ENCODE results near the gene DAAM1. TPM values are rescaled to one million over a fixed set of nuclear protein-coding genes. Genes with fewer than 3 reads are reported as not detected.

Gene DAAM1
- total RNA-seq, 1 donor: 18.5 TPM

DNA sequence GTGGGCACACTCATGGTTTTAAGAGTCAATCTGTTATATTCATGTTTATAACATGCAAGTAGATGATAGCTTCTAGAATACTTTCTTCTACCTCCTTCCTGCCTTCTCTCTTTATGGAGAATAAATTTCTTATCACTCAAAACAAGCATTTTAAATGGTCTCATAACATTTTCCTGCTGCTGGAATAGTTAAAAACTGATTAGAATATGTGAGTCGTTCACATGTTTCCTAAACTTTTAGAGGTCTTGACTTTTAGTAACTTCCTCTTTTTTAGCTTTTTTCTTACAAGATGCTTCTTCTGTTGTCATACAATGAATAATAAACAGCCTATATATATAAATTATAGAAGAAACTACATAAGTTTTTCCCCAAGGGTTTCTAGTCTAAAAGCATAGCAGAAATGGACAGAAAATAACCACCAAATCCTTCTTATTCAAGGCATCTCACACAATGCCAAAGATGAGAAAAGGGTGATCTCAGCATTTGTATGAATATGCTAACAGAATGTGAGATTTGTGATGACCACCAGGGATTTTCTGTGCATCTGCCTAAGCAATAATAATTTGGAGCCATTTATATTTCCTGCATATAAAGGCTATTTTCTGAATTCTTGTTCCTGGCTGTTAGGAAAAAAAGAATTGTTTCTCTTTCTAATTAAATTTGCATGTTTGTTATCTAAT, 127.8 kb downstream of the DAAM1 start:
- TF ChIP-seq, protein P1, sequence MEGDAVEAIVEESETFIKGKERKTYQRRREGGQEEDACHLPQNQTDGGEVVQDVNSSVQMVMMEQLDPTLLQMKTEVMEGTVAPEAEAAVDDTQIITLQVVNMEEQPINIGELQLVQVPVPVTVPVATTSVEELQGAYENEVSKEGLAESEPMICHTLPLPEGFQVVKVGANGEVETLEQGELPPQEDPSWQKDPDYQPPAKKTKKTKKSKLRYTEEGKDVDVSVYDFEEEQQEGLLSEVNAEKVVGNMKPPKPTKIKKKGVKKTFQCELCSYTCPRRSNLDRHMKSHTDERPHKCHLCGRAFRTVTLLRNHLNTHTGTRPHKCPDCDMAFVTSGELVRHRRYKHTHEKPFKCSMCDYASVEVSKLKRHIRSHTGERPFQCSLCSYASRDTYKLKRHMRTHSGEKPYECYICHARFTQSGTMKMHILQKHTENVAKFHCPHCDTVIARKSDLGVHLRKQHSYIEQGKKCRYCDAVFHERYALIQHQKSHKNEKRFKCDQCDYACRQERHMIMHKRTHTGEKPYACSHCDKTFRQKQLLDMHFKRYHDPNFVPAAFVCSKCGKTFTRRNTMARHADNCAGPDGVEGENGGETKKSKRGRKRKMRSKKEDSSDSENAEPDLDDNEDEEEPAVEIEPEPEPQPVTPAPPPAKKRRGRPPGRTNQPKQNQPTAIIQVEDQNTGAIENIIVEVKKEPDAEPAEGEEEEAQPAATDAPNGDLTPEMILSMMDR (IDR thresholded peaks at IDR 0.05; ENCODE audit: insufficient read depth, low read length): no peak
- DNase-seq (ENCODE audit: low read depth): no peak
- H3K4me3 ChIP-seq (ENCODE audit: low read depth, low read length): no peak overlapping the region

DNA sequence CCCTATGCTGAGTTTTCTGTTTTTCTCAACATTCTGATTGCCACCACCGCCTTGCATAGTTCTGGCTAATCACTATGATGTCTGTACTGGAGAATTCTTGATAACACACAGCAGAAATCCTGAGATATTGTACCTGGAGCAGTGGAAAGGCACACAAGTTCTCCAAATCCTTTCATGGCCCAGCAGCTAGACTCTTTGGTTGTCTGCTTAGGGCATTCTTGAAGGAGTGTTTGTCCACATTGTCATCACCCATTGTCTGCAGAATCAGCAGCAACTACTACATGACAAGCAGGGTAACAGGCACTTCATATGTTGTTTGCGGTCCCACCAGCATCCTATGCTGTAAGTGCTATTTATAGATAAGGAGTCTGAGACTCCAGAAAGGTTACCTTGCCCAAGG, 128.9 kb downstream of the DAAM1 start:
- DNase-seq (ENCODE audit: low read depth): no peak
- no peak overlapping the region for H3K4me3 ChIP-seq (ENCODE audit: low read depth, low read length)
- TF ChIP-seq, protein P1 (IDR thresholded peaks at IDR 0.05; ENCODE audit: insufficient read depth, low read length): no peak

DNA sequence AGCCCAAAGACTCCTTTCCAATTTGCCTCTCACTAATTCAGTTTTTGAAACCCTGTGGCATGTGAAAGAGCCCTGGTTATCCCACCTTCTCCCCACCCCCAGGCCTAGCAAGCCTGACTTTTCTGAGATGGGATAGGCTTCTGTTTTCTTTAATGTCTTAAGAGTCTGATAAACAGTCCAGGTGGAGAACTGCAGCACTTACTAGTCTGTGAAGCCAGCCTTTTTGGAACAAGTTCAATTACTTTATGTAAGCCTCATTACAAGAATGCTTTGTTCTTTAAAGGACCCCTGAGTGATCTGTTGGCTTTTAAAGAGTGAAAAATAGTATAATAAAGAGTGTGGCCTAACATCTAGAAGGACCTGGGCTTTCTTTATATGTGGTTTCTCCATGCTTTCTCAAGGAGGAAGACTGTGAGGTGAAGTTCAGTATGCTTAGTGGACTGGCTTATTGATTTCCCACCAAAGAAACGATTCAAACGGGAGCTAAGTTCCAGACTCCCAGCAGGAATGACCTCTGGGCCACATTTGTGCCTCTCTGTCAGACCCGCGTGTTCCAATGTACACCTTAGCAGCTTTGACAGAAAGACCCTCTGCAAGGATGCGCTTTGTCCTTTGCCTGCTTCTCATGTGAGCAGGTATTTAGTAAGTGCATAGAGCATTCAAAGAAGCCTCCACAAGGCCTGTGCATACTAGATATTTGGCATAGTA, 129.5 kb downstream of the DAAM1 start:
- DNase-seq (ENCODE audit: low read depth): no peak
- TF ChIP-seq, protein P1 (IDR thresholded peaks at IDR 0.05; ENCODE audit: insufficient read depth, low read length): no peak
- no peak overlapping the region for H3K4me3 ChIP-seq (ENCODE audit: low read depth, low read length)

DNA sequence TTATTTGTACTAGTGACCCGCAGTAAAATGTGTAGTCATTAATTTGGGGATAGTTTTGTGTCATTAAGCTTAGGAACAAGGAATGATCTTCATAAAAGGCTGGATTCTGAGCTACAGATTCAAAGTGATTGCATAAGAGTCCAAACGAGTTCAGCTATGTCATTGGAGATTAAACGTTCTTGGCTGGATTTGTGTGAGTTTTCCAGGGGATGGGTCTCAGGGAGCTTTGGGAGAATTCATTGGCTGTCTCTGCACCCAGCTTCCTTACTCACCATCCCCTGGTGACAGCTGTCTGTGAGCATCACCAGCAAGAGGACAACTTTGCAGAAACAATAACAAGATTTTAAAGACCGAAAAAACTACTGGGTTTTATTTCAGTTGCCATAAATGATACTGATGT, 130.4 kb downstream of the DAAM1 start:
- no peak for DNase-seq (ENCODE audit: low read depth)
- H3K4me3 ChIP-seq (ENCODE audit: low read depth, low read length): no peak overlapping the region
- TF ChIP-seq, protein P1 (IDR thresholded peaks at IDR 0.05; ENCODE audit: insufficient read depth, low read length): no peak

DNA sequence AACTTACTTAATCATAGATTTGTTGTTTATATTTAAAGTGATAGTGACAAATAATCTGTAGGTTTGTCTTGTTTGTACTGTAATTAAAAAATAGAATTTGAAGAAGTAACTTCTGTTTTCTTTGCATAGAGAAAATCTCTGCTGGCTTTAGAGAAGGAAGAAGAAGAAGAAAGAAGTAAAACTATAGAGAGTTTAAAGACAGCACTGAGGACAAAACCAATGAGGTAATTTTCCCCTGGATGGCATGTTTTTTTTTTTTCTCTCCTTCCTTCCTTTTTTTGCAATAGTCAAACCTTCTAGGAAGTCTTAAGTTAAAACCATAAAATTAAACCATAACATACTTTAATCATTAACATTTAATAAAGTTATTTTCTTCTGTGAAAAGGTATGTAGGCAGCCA, 131.9 kb downstream of the DAAM1 start:
- no peak for DNase-seq (ENCODE audit: low read depth)
- no peak overlapping the region for H3K4me3 ChIP-seq (ENCODE audit: low read depth, low read length)
- TF ChIP-seq, protein P1 (IDR thresholded peaks at IDR 0.05; ENCODE audit: insufficient read depth, low read length): no peak

DNA sequence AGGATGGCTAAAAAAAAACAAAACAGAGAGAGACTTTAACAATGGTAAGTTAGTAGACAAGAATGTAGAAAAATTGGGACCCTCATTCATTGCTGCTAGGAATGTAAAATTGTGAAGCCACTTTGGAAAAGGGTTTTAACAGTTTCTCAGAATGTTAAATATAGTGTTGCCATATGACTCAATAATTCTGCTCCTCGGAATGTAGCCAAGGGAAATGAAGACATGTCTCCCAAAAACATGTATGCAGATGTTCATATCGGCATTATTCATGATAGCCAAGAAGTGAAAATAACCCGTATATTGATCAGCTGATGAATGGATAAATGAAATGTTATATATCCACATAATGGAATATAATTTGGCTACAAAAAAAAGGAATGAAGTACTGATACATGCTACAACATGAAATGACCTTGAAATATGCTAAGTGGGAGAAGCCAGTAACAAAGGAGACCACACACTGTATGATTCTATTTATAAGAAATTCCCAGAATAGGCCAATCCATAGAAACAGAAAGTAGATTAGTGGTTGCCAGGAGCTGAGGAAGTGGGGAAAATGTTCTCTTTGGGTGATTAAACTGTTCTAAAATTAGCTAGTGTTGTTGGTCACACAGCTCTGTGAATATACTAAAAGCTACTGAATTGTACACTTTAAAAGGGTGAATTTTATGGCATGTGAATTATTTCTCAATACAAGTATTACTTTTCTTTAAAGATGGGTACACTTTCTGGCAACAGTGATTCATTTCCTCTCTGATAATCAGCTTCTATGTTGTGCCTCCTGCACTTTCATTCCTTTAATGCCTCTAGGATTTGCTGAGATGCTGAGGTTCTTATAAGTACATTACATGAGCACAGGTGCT, 132.5 kb downstream of the DAAM1 start:
- TF ChIP-seq, protein P1 (IDR thresholded peaks at IDR 0.05; ENCODE audit: insufficient read depth, low read length): no peak
- DNase-seq (ENCODE audit: low read depth): peak; percentile 75
- no peak overlapping the region for H3K4me3 ChIP-seq (ENCODE audit: low read depth, low read length)

Measured in fibroblast of the aortic adventitia (primary cell).